ENCODE measurements around the gene DMWD. TPM values are rescaled to one million over a fixed set of nuclear protein-coding genes. Genes with fewer than 3 reads are reported as not detected.

The DMWD gene
- total RNA-seq, 1 experiment from 2014 or later = 76.9 TPM

- TF ChIP-seq, protein P1, sequence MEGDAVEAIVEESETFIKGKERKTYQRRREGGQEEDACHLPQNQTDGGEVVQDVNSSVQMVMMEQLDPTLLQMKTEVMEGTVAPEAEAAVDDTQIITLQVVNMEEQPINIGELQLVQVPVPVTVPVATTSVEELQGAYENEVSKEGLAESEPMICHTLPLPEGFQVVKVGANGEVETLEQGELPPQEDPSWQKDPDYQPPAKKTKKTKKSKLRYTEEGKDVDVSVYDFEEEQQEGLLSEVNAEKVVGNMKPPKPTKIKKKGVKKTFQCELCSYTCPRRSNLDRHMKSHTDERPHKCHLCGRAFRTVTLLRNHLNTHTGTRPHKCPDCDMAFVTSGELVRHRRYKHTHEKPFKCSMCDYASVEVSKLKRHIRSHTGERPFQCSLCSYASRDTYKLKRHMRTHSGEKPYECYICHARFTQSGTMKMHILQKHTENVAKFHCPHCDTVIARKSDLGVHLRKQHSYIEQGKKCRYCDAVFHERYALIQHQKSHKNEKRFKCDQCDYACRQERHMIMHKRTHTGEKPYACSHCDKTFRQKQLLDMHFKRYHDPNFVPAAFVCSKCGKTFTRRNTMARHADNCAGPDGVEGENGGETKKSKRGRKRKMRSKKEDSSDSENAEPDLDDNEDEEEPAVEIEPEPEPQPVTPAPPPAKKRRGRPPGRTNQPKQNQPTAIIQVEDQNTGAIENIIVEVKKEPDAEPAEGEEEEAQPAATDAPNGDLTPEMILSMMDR (IDR thresholded peaks at IDR 0.05; ENCODE audit: unreplicated experiment) = no peak
- BruUV-seq (replicated peaks) = no TSS peak
- no peak for DNase-seq
- intact Hi-C loops (cut with micrococcal nuclease; ENCODE audit: unreplicated experiment) = no loop called here
- Mint-ChIP-seq H3K36me3 (ENCODE audit: insufficient read depth, unreplicated experiment) (peaks cover 58% of the 10 kb centered on the region), H3K4me3 (ENCODE audit: low read depth, unreplicated experiment) (no peak overlapping the region), H3K27me3 (ENCODE audit: unreplicated experiment) (no peaks in the 10 kb centered on the region), H3K27ac (ENCODE audit: unreplicated experiment) (peak overlapping the region; percentile 83), H3K4me1 (ENCODE audit: low read depth, unreplicated experiment) (no peaks in the 10 kb centered on the region), H3K9me3 (ENCODE audit: low read depth, unreplicated experiment) (no peaks in the 10 kb centered on the region)
- CTCF ChIA-PET = no interaction called here
Observed at GRCh38 chr19:45819769-45820168, 27.1 kb upstream of the DMWD start.

GRCh38 chr19:45817725-45818301 lies 25.2 kb upstream of the DMWD start:
- H3K36me3 Mint-ChIP-seq (ENCODE audit: insufficient read depth, unreplicated experiment) = peaks cover 58% of the 10 kb centered on the region
- no peaks in the 10 kb centered on the region for H3K9me3 Mint-ChIP-seq (ENCODE audit: low read depth, unreplicated experiment)
- CTCF ChIA-PET = interaction anchor here (0.8 to 1.4 kb wide), 2 partner anchors 49 to 65 kb away, joined by 3 to 18 read pairs; partner anchors contain the start of gene SIX5
- H3K4me3 Mint-ChIP-seq (ENCODE audit: low read depth, unreplicated experiment) = no peak overlapping the region
- DNase-seq = no peak
- H3K27ac Mint-ChIP-seq (ENCODE audit: unreplicated experiment) = no peak overlapping the region
- intact Hi-C loops (cut with micrococcal nuclease; ENCODE audit: unreplicated experiment) = loop anchor here (1.0 kb wide), 1 partner anchor 64 kb away; no protein-coding TSS in a partner anchor
- H3K4me1 Mint-ChIP-seq (ENCODE audit: low read depth, unreplicated experiment) = no peaks in the 10 kb centered on the region
- no TSS peak for BruUV-seq (replicated peaks)
- no peaks in the 10 kb centered on the region for H3K27me3 Mint-ChIP-seq (ENCODE audit: unreplicated experiment)
- TF ChIP-seq, protein P1 (IDR thresholded peaks at IDR 0.05; ENCODE audit: unreplicated experiment) = no peak

- peak; percentile 98 for DNase-seq
- no TSS peak for BruUV-seq (replicated peaks)
- H3K27me3 Mint-ChIP-seq (ENCODE audit: unreplicated experiment) = no peaks in the 10 kb centered on the region
- peaks cover 63% of the 10 kb centered on the region for H3K36me3 Mint-ChIP-seq (ENCODE audit: insufficient read depth, unreplicated experiment)
- no peak overlapping the region for H3K27ac Mint-ChIP-seq (ENCODE audit: unreplicated experiment)
- no peaks in the 10 kb centered on the region for H3K4me1 Mint-ChIP-seq (ENCODE audit: low read depth, unreplicated experiment)
- TF ChIP-seq, protein P1 (IDR thresholded peaks at IDR 0.05; ENCODE audit: unreplicated experiment) = peak; percentile 97
- CTCF ChIA-PET = interaction anchor here (0.5 to 1.4 kb wide), 27 partner anchors 9 to 792 kb away, joined by 3 to 18 read pairs (median 5); partner anchors contain the start of genes CCDC61, DMWD, FOXA3 and IRF2BP1
- no peak overlapping the region for H3K4me3 Mint-ChIP-seq (ENCODE audit: low read depth, unreplicated experiment)
- H3K9me3 Mint-ChIP-seq (ENCODE audit: low read depth, unreplicated experiment) = no peaks in the 10 kb centered on the region
- intact Hi-C loops (cut with micrococcal nuclease; ENCODE audit: unreplicated experiment) = loop anchor here (1.0 kb wide), 1 partner anchor 65 kb away; no protein-coding TSS in a partner anchor
Observed at GRCh38 chr19:45817010-45817724, 24.5 kb upstream of the DMWD start.

- peaks cover 65% of the 10 kb centered on the region for H3K36me3 Mint-ChIP-seq (ENCODE audit: insufficient read depth, unreplicated experiment)
- no peak overlapping the region for H3K4me3 Mint-ChIP-seq (ENCODE audit: low read depth, unreplicated experiment)
- no peaks in the 10 kb centered on the region for H3K4me1 Mint-ChIP-seq (ENCODE audit: low read depth, unreplicated experiment)
- H3K9me3 Mint-ChIP-seq (ENCODE audit: low read depth, unreplicated experiment) = no peaks in the 10 kb centered on the region
- intact Hi-C loops (cut with micrococcal nuclease; ENCODE audit: unreplicated experiment) = loop anchor here (1.0 kb wide), 1 partner anchor 66 kb away; no protein-coding TSS in a partner anchor
- no peaks in the 10 kb centered on the region for H3K27me3 Mint-ChIP-seq (ENCODE audit: unreplicated experiment)
- H3K27ac Mint-ChIP-seq (ENCODE audit: unreplicated experiment) = no peak overlapping the region
- TF ChIP-seq, protein P1 (IDR thresholded peaks at IDR 0.05; ENCODE audit: unreplicated experiment) = no peak
- no peak for DNase-seq
- BruUV-seq (replicated peaks) = no TSS peak
- CTCF ChIA-PET = interaction anchor here (0.5 to 1.4 kb wide), 28 partner anchors 10 to 791 kb away, joined by 3 to 18 read pairs (median 5); partner anchors contain the start of genes CCDC61, DMWD, FOXA3 and IRF2BP1
Observed at GRCh38 chr19:45816236-45817009, 23.8 kb upstream of the DMWD start.

Measured in Calu3 (cell line).